ENCODE results near the gene FUT8. TPM values are rescaled to one million over a fixed set of nuclear protein-coding genes. Genes with fewer than 3 reads are reported as not detected.
"Not testable (repeated sequence)": the region's sequence is repeated elsewhere in the genome, so short reads cannot be mapped to it uniquely, and the experiment has no call there.

Gene FUT8
- total RNA-seq, 1 donor from 2014 or later = 12.9 TPM

DNA sequence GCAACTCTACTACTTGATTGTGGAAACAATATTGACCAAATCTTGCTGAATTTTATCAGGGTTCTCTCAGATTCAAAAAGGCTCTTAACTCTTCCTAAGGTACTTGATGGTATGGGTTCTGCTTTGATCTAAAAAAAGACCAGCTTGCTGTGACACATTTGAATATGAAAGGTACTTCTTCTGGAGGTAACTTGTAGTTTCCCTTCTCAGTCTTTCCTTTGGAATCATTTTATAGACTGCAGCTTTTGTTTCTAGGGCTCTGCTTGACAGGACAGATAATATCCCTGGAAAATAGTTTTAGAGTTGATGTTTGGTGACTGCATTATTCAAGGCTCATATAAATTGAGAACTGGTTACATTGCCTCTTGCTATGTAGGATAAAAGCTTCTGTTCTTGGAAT, 251.9 kb downstream of the FUT8 start:
- H3K4me3 ChIP-seq = no peak overlapping the region
- H3K36me3 ChIP-seq = no peaks in the 10 kb centered on the region
- H3K27ac ChIP-seq = no peak overlapping the region
- H3K9me3 ChIP-seq = no peaks in the 10 kb centered on the region
- intact Hi-C loops (cut with DNase I) = no loop called here
- H3K27me3 ChIP-seq = no peaks in the 10 kb centered on the region
- no peaks in the 10 kb centered on the region for H3K4me1 ChIP-seq
- TF ChIP-seq, protein P1, sequence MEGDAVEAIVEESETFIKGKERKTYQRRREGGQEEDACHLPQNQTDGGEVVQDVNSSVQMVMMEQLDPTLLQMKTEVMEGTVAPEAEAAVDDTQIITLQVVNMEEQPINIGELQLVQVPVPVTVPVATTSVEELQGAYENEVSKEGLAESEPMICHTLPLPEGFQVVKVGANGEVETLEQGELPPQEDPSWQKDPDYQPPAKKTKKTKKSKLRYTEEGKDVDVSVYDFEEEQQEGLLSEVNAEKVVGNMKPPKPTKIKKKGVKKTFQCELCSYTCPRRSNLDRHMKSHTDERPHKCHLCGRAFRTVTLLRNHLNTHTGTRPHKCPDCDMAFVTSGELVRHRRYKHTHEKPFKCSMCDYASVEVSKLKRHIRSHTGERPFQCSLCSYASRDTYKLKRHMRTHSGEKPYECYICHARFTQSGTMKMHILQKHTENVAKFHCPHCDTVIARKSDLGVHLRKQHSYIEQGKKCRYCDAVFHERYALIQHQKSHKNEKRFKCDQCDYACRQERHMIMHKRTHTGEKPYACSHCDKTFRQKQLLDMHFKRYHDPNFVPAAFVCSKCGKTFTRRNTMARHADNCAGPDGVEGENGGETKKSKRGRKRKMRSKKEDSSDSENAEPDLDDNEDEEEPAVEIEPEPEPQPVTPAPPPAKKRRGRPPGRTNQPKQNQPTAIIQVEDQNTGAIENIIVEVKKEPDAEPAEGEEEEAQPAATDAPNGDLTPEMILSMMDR (IDR thresholded peaks at IDR 0.05) = no peak
- DNase-seq (ENCODE audit: low spot score in 2 of 2) = no peak

DNA sequence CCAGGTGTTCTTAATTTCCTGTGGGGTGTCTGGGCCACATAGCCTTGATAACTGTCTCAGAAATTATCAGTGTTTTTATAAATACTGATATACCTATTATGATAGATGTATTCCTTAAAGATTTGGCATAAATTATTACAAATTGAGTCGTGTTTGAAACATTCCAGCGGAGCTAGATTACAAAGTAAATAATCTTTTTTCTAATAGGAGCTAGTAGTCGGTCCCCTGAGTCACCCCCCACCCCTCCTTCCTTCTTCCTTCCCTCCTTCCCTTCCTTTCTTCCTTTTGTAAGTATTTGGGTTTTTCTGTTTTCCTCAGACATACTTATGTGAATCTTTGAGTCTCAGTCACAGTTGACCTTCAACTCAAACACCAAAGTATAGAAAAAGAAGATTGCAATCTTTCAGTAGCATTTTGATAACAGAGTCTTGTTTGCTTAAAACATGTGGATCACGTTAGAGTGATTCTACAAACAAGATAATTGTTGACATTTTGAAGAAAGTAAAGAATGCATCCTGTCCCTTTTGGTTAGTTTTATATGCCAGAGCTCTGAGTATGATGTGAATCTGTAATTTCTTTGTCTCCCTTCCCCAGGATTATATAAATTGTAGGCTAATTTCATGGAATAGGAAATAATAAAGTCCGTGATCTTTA, 264.0 kb downstream of the FUT8 start:
- no peak for DNase-seq (ENCODE audit: low spot score in 2 of 2)
- Histone ChIP-seq H3K4me3 (no peak overlapping the region), H3K9me3 (no peaks in the 10 kb centered on the region), H3K27ac (no peak overlapping the region), H3K36me3 (peaks cover 0 to 3% of the 10 kb centered on the region in 2 donors), H3K27me3 (no peaks in the 10 kb centered on the region), H3K4me1 (no peaks in the 10 kb centered on the region)
- TF ChIP-seq, protein P1 (IDR thresholded peaks at IDR 0.05) = no peak
- intact Hi-C loops (cut with DNase I) = no loop called here

DNA sequence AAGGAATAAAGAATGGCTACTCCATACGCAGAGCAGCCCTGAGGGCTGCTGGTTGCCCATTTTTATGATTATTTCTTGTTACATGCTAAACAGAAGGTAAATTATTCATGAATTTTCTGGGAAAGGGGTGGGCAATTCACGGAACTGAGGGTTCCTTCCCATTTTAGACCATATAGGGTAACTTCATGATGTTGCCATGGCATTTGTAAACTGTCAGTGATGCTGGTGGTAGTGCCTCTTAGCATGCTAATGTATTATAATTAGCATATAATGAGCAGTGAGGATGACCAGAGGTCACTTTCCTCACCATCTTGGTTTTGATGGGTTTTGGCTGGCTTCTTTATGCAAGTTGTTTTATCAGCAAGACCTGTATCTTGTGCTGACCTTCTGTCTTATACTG, 273.0 kb downstream of the FUT8 start:
- intact Hi-C loops (cut with DNase I) = no loop called here
- DNase-seq (ENCODE audit: low spot score in 2 of 2) = no peak
- no peaks in the 10 kb centered on the region for H3K36me3 ChIP-seq
- no peak overlapping the region for H3K27ac ChIP-seq
- H3K9me3 ChIP-seq = no peaks in the 10 kb centered on the region
- H3K27me3 ChIP-seq = no peaks in the 10 kb centered on the region
- H3K4me1 ChIP-seq = no peaks in the 10 kb centered on the region
- no peak overlapping the region for H3K4me3 ChIP-seq
- TF ChIP-seq, protein P1 (IDR thresholded peaks at IDR 0.05) = no peak

DNA sequence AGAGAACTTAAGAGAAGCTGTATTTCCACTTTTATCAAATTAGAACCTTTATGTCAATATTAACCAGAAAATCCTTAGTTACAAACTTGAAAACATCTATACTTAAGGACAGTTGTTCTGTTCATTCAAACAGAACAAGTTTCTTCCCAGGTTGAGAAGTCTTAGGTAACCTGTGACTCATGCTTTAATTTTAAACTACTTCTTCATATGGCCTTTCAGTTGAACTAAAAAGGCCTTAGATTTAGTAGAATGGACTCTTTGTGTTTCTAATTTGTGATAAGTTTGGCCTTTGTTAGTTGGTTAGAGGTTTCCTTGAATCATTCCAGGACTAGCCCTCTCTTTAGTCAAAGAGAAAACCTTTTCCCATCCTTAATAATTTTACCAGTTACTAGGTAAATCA, 274.2 kb downstream of the FUT8 start:
- no peak overlapping the region for H3K27ac ChIP-seq
- no peak for DNase-seq (ENCODE audit: low spot score in 2 of 2)
- no peak overlapping the region for H3K4me3 ChIP-seq
- intact Hi-C loops (cut with DNase I) = no loop called here
- no peaks in the 10 kb centered on the region for H3K27me3 ChIP-seq
- H3K36me3 ChIP-seq = no peaks in the 10 kb centered on the region
- H3K4me1 ChIP-seq = no peaks in the 10 kb centered on the region
- TF ChIP-seq, protein P1 (IDR thresholded peaks at IDR 0.05) = no peak
- H3K9me3 ChIP-seq = no peaks in the 10 kb centered on the region

GRCh38 chr14:65689070-65689469, 276.5 kb downstream of the FUT8 start:
- Histone ChIP-seq H3K36me3 (no peaks in the 10 kb centered on the region), H3K4me3 (no peak overlapping the region)
- intact Hi-C loops (cut with DNase I) = no loop called here

GRCh38 chr14:65692566-65692965, 280.0 kb downstream of the FUT8 start:
- DNase-seq (ENCODE audit: low spot score in 2 of 2); intact Hi-C loops (cut with DNase I); H3K27ac ChIP-seq; H3K4me3 ChIP-seq; H3K4me1 ChIP-seq; H3K9me3 ChIP-seq; H3K36me3 ChIP-seq; H3K27me3 ChIP-seq: not testable (repeated sequence)

More at GRCh38 chr14:65689070-65689469, 276.5 kb downstream of the FUT8 start:
- no peak for DNase-seq (ENCODE audit: low spot score in 2 of 2)
- Histone ChIP-seq H3K4me1 (no peaks in the 10 kb centered on the region), H3K27me3 (no peaks in the 10 kb centered on the region), H3K9me3 (peaks cover 0 to 2% of the 10 kb centered on the region in 2 donors), H3K27ac (no peak overlapping the region)
- TF ChIP-seq, protein P1 (IDR thresholded peaks at IDR 0.05) = no peak
